Measurements from ENCODE around the gene TRIM17.
A peak's percentile ranks its signal among the peaks of the same experiment; 100 is the strongest.

The TRIM17 gene

GRCh38 chr1:228392111-228392936 is 24.3 kb downstream of the TRIM17 start:
- H3K36me3 ChIP-seq (replicated peaks): peaks cover 21% of the 10 kb centered on the region
- in situ Hi-C loops (cut with HindIII; ENCODE audit: low pct_ligation_motif_present, low sequenced_read_pairs): no loop called here
- H3K27ac ChIP-seq: no peak overlapping the region
- H3K4me3 ChIP-seq (ENCODE audit: low read depth, low read length): no peak overlapping the region
- DNase-seq: peak; percentile 67
- TF ChIP-seq CTCF (IDR thresholded peaks at IDR 0.05; ENCODE audit: low read depth, low read length, missing control alignments): no peak
- no peaks in the 10 kb centered on the region for H3K27me3 ChIP-seq (replicated peaks)

- no peak for DNase-seq
- no peak overlapping the region for H3K4me3 ChIP-seq (ENCODE audit: low read depth, low read length)
- no peak overlapping the region for H3K27ac ChIP-seq
- in situ Hi-C loops (cut with HindIII; ENCODE audit: low pct_ligation_motif_present, low sequenced_read_pairs): no loop called here
- peaks cover 18% of the 10 kb centered on the region for H3K36me3 ChIP-seq (replicated peaks)
- H3K27me3 ChIP-seq (replicated peaks): no peaks in the 10 kb centered on the region
- no peak for TF ChIP-seq CTCF (IDR thresholded peaks at IDR 0.05; ENCODE audit: low read depth, low read length, missing control alignments)
These were observed 25.1 kb downstream of the TRIM17 start for GRCh38 chr1:228391411-228392020.

GRCh38 chr1:228390649-228391048 is 26.0 kb downstream of the TRIM17 start:
- TF ChIP-seq CTCF (IDR thresholded peaks at IDR 0.05; ENCODE audit: low read depth, low read length, missing control alignments): no peak
- H3K27me3 ChIP-seq (replicated peaks): no peaks in the 10 kb centered on the region
- in situ Hi-C loops (cut with HindIII; ENCODE audit: low pct_ligation_motif_present, low sequenced_read_pairs): no loop called here

DNA sequence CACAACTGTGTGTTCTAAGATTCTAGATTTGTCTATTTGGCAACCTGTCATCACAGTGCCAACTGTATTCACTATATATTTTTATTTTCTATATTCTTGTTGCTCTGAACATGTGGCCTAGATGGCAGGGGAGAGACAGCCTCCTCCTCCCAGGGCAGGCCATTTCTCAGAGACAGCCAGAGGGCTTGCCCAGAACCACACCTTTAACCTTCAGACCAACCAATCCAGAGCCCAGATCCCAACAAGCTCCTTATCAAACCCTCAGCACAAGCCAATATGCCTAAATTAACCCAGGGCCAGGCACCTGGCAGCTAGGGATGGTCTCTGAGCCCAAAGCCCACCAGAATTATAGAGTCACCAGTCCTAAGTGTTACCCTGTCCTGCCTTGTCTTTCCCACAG is 29.3 kb downstream of the TRIM17 start:
- TF ChIP-seq CTCF (IDR thresholded peaks at IDR 0.05; ENCODE audit: low read depth, low read length, missing control alignments): no peak
- Histone ChIP-seq H3K36me3 (replicated peaks) (no peaks in the 10 kb centered on the region), H3K27me3 (replicated peaks) (no peaks in the 10 kb centered on the region), H3K4me3 (ENCODE audit: low read depth, low read length) (no peak overlapping the region), H3K27ac (no peak overlapping the region)
- in situ Hi-C loops (cut with HindIII; ENCODE audit: low pct_ligation_motif_present, low sequenced_read_pairs): no loop called here
- DNase-seq: no peak

More at GRCh38 chr1:228390649-228391048, 26.0 kb downstream of the TRIM17 start:
- peaks cover 11% of the 10 kb centered on the region for H3K36me3 ChIP-seq (replicated peaks)
- H3K27ac ChIP-seq: no peak overlapping the region
- no peak for DNase-seq
- no peak overlapping the region for H3K4me3 ChIP-seq (ENCODE audit: low read depth, low read length)

- Histone ChIP-seq H3K27ac (no peak overlapping the region), H3K27me3 (replicated peaks) (no peaks in the 10 kb centered on the region), H3K4me3 (ENCODE audit: low read depth, low read length) (no peak overlapping the region), H3K36me3 (replicated peaks) (no peaks in the 10 kb centered on the region)
- TF ChIP-seq CTCF (IDR thresholded peaks at IDR 0.05; ENCODE audit: low read depth, low read length, missing control alignments): no peak
- no peak for DNase-seq
- in situ Hi-C loops (cut with HindIII; ENCODE audit: low pct_ligation_motif_present, low sequenced_read_pairs): no loop called here
These were observed 31.4 kb downstream of the TRIM17 start for GRCh38 chr1:228385232-228385631.
